Measurements from ENCODE around the gene DRC1. TPM values are rescaled to one million over a fixed set of nuclear protein-coding genes. Genes with fewer than 3 reads are reported as not detected.
"Not testable (repeated sequence)": the region's sequence is repeated elsewhere in the genome, so short reads cannot be mapped to it uniquely, and the experiment has no call there.

DRC1 gene
- polyA plus RNA-seq, 1 experiment = 0.05 TPM

- ChIA-PET CTCF (no interaction called here), POLR2A (no interaction called here)
- Histone ChIP-seq H3K4me3 (ENCODE audit: low read depth, low read length) (no peak overlapping the region), H3K27me3 (ENCODE audit: control insufficient read depth, insufficient read depth, low read length) (peaks cover 1% of the 10 kb centered on the region; the same call in 1 of the 2 replicates), H3K36me3 (ENCODE audit: control insufficient read depth, insufficient read depth, low read length) (no peaks in the 10 kb centered on the region)
- no peak for DNase-seq (ENCODE audit: low read depth)
- TF ChIP-seq CTCF (IDR thresholded peaks at IDR 0.05; ENCODE audit: insufficient read depth, low read depth, low read length) = no peak
Measured at GRCh38 chr2:26465266-26465925, 63.7 kb downstream of the DRC1 start.

- ChIA-PET CTCF (interaction anchor here (0.6 kb wide), 1 partner anchor 65 kb away, joined by 3 read pairs; no protein-coding TSS in a partner anchor), POLR2A (no interaction called here)
- TF ChIP-seq CTCF (IDR thresholded peaks at IDR 0.05; ENCODE audit: insufficient read depth, low read depth, low read length) = no peak
- Histone ChIP-seq H3K36me3 (ENCODE audit: control insufficient read depth, insufficient read depth, low read length) (no peaks in the 10 kb centered on the region), H3K27me3 (ENCODE audit: control insufficient read depth, insufficient read depth, low read length) (no peaks in the 10 kb centered on the region), H3K4me3 (ENCODE audit: low read depth, low read length) (no peak overlapping the region)
- DNase-seq (ENCODE audit: low read depth) = no peak
Measured at GRCh38 chr2:26465981-26466471, 64.3 kb downstream of the DRC1 start.

GRCh38 chr2:26466662-26467310 is 65.1 kb downstream of the DRC1 start:
- no peaks in the 10 kb centered on the region for H3K27me3 ChIP-seq (ENCODE audit: control insufficient read depth, insufficient read depth, low read length)
- DNase-seq (ENCODE audit: low read depth) = no peak
- POLR2A ChIA-PET = no interaction called here
- H3K36me3 ChIP-seq (ENCODE audit: control insufficient read depth, insufficient read depth, low read length) = no peaks in the 10 kb centered on the region
- no peak overlapping the region for H3K4me3 ChIP-seq (ENCODE audit: low read depth, low read length)
- CTCF ChIA-PET = interaction anchor here (0.6 to 1.4 kb wide), 4 partner anchors 11 to 111 kb away, joined by 3 to 5 read pairs (median 3); partner anchors contain the start of gene OTOF
- TF ChIP-seq CTCF (IDR thresholded peaks at IDR 0.05; ENCODE audit: insufficient read depth, low read depth, low read length) = no peak

- DNase-seq (ENCODE audit: low read depth); H3K36me3 ChIP-seq (ENCODE audit: control insufficient read depth, insufficient read depth, low read length); H3K27me3 ChIP-seq (ENCODE audit: control insufficient read depth, insufficient read depth, low read length); POLR2A ChIA-PET; H3K4me3 ChIP-seq (ENCODE audit: low read depth, low read length): not testable (repeated sequence)
- CTCF ChIA-PET = interaction anchor here (1.2 kb wide), 1 partner anchor 9 kb away, joined by 4 read pairs; the partner anchor contains the start of gene OTOF
Measured at GRCh38 chr2:26468544-26468943, 66.8 kb downstream of the DRC1 start.

GRCh38 chr2:26469092-26469710 is 67.5 kb downstream of the DRC1 start:
- POLR2A ChIA-PET = no interaction called here
- peak; percentile 71 for TF ChIP-seq CTCF (IDR thresholded peaks at IDR 0.05; ENCODE audit: insufficient read depth, low read depth, low read length)
- Histone ChIP-seq H3K4me3 (ENCODE audit: low read depth, low read length) (no peak overlapping the region), H3K27me3 (ENCODE audit: control insufficient read depth, insufficient read depth, low read length) (no peaks in the 10 kb centered on the region), H3K36me3 (ENCODE audit: control insufficient read depth, insufficient read depth, low read length) (no peaks in the 10 kb centered on the region)
- DNase-seq (ENCODE audit: low read depth) = no peak
- CTCF ChIA-PET = interaction anchor here (1.2 kb wide), 1 partner anchor 9 kb away, joined by 4 read pairs; the partner anchor contains the start of gene OTOF
